Upper lobe of right lung (tissue), 1 donor: Measurements from ENCODE around the gene WWOX. TPM values are rescaled to one million over a fixed set of nuclear protein-coding genes. Genes with fewer than 3 reads are reported as not detected.

Source experiments
- ATAC-seq: fragments of 200-7000 bp; cut with Tn5 transposase; one replicate; pipeline ENCODE4 v1.9.1; 2020; ENCODE audit warnings: mild to moderate bottlenecking, moderate library complexity
- DNase-seq: peaks from one replicate; pipeline ENCODE4 v3.0.0-alpha.2; 2020
- H3K27ac ChIP-seq: fragments of 200-600 bp; one replicate; pipeline ENCODE4 v1.8.0; 2022
- H3K27me3 ChIP-seq: fragments of 200-600 bp; one replicate; pipeline ENCODE4 v1.8.0; 2022; ENCODE audit warnings: mild to moderate bottlenecking
- H3K36me3 ChIP-seq: fragments of 200-600 bp; one replicate; pipeline ENCODE4 v1.8.0; 2022
- H3K4me1 ChIP-seq: fragments of 200-600 bp; one replicate; pipeline ENCODE4 v1.8.0; 2022
- H3K4me3 ChIP-seq: fragments of 200-600 bp; one replicate; pipeline ENCODE4 v1.8.0; 2022; ENCODE audit warnings: mild to moderate bottlenecking
- H3K9me3 ChIP-seq: fragments of 200-600 bp; one replicate; pipeline ENCODE4 v1.8.0; 2022
- CTCF ChIP-seq: fragments of 200-600 bp; IDR thresholded peaks from one replicate; pipeline ENCODE4 v1.8.0; 2022; ENCODE audit warnings: antibody characterized with exemption
- intact Hi-C: fragments of 100-400 bp; cut with DNase I; formaldehyde crosslinking; loops from one replicate; pipeline ENCODE4 v1.11.0; 2022
- total RNA-seq: library from RNA; stranded (reverse); fragmentation: NEBNext Ultra II Directional; extraction: Animal tissue kit (Norgen Biotek cat#: 25700); gene quantifications from one replicate; pipeline ENCODE4 v1.2.1, GENCODE V29; 2021
- donor health status: DM: no; HTN: yes; CAD: no; lungs with severe emphysema.

The WWOX gene
- total RNA-seq, 1 donor from 2014 or later: 17.0 TPM

- intact Hi-C loops: no loop called here
- no peaks in the 10 kb centered on the region for H3K9me3 ChIP-seq
- H3K36me3 ChIP-seq: no peaks in the 10 kb centered on the region
- H3K4me1 ChIP-seq: no peaks in the 10 kb centered on the region
- H3K4me3 ChIP-seq: no peak overlapping the region
- no peak for DNase-seq
- H3K27me3 ChIP-seq: no peaks in the 10 kb centered on the region
- TF ChIP-seq CTCF: no peak
- H3K27ac ChIP-seq: no peak overlapping the region
- no peak for ATAC-seq
Measured at GRCh38 chr16:78333808-78334207, 234.4 kb downstream of the WWOX start.

GRCh38 chr16:78340590-78340989 lies 241.1 kb downstream of the WWOX start:
- Histone ChIP-seq H3K27ac (no peak overlapping the region), H3K9me3 (no peaks in the 10 kb centered on the region), H3K4me3 (no peak overlapping the region), H3K4me1 (no peaks in the 10 kb centered on the region), H3K36me3 (no peaks in the 10 kb centered on the region), H3K27me3 (no peaks in the 10 kb centered on the region)
- ATAC-seq (no peak), DNase-seq (no peak)
- TF ChIP-seq CTCF: no peak
- intact Hi-C loops: no loop called here

- no peaks in the 10 kb centered on the region for H3K36me3 ChIP-seq
- no peak for DNase-seq
- H3K4me3 ChIP-seq: no peak overlapping the region
- H3K4me1 ChIP-seq: no peaks in the 10 kb centered on the region
- no peak for TF ChIP-seq CTCF
- no peak overlapping the region for H3K27ac ChIP-seq
- H3K9me3 ChIP-seq: no peaks in the 10 kb centered on the region
- H3K27me3 ChIP-seq: no peaks in the 10 kb centered on the region
- no peak for ATAC-seq
- intact Hi-C loops: no loop called here
Measured at GRCh38 chr16:78348068-78348467, 248.6 kb downstream of the WWOX start.

GRCh38 chr16:78348886-78349285 lies 249.4 kb downstream of the WWOX start:
- Histone ChIP-seq H3K4me1 (no peaks in the 10 kb centered on the region), H3K36me3 (no peaks in the 10 kb centered on the region), H3K9me3 (no peaks in the 10 kb centered on the region), H3K27me3 (no peaks in the 10 kb centered on the region), H3K27ac (no peak overlapping the region), H3K4me3 (no peak overlapping the region)
- intact Hi-C loops: no loop called here
- no peak for DNase-seq
- TF ChIP-seq CTCF: no peak
- ATAC-seq: no peak

- no peak for DNase-seq
- intact Hi-C loops: no loop called here
- ATAC-seq: no peak
- H3K4me1 ChIP-seq: no peaks in the 10 kb centered on the region
- H3K36me3 ChIP-seq: no peaks in the 10 kb centered on the region
- no peaks in the 10 kb centered on the region for H3K27me3 ChIP-seq
- no peaks in the 10 kb centered on the region for H3K9me3 ChIP-seq
- H3K4me3 ChIP-seq: no peak overlapping the region
- H3K27ac ChIP-seq: no peak overlapping the region
- no peak for TF ChIP-seq CTCF
Measured at GRCh38 chr16:78352184-78352583, 252.7 kb downstream of the WWOX start.

- Histone ChIP-seq H3K36me3 (no peaks in the 10 kb centered on the region), H3K27me3 (no peaks in the 10 kb centered on the region), H3K4me3 (no peak overlapping the region), H3K9me3 (no peaks in the 10 kb centered on the region), H3K4me1 (no peaks in the 10 kb centered on the region), H3K27ac (no peak overlapping the region)
- ATAC-seq: no peak
- intact Hi-C loops: no loop called here
- no peak for TF ChIP-seq CTCF
- no peak for DNase-seq
Measured at GRCh38 chr16:78353640-78354275, 254.3 kb downstream of the WWOX start.
